Suppressor macrophage treated with lipopolysaccharide for 1 hour (primary cell): Measurements from ENCODE around the gene DMXL1.
A peak's percentile ranks its signal among the peaks of the same experiment; 100 is the strongest.

Experiments
- DNase-seq, 3 donors: peaks; one replicate each; pipeline ENCODE4 v3.0.0-alpha.2; 2020 to 2022

DMXL1 gene

DNA sequence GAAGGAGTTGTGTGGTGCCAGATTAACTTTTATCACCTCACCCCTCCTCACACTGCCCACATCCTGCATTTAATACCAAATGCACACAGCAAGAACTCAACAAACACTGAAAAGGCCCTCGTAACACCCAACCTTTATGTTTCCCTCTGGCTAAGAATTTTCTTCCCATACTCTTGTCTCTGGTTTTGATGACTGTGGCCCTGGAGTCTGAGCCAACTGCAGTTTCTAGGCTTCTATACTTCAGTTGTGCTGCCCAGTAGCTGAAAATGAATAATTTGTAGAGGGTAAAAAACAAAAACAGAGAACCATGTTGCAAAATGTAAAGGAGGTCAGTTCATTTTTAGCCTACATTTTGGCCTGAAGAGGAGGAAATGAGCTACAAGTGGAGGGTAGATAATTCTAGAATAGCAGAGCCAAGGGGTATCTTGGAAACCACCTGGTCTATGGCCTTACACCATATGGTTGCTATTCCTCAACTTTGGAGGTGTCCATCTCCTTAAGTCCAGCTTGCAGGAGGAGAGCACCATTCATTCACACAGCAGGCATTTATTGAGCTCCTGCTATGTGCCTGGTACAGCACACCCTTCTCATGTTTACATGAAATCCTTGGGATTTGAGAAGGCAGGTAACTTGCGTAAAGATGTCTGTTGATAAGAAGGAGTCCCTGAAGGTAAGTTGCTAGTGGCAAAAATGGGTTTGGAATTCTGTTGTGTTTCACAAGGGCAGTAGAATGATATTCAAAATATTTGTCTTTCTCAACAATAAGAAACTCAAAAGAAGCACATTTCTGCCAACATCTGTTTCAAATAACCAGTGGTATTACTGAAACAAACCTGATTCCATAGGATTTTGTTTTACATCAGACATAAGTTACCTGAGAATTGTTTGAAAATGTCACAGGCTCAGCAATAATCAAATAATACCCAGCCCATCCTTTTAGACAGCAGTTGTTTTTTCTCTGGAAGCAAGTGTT, 201.2 kb downstream of the DMXL1 start:
- peak in 1 of 3 donors; percentile 20 for DNase-seq

- peak; percentile 47 to 57 (median 53) for DNase-seq
Measured at GRCh38 chr5:119273391-119273839, 202.5 kb downstream of the DMXL1 start.

DNA sequence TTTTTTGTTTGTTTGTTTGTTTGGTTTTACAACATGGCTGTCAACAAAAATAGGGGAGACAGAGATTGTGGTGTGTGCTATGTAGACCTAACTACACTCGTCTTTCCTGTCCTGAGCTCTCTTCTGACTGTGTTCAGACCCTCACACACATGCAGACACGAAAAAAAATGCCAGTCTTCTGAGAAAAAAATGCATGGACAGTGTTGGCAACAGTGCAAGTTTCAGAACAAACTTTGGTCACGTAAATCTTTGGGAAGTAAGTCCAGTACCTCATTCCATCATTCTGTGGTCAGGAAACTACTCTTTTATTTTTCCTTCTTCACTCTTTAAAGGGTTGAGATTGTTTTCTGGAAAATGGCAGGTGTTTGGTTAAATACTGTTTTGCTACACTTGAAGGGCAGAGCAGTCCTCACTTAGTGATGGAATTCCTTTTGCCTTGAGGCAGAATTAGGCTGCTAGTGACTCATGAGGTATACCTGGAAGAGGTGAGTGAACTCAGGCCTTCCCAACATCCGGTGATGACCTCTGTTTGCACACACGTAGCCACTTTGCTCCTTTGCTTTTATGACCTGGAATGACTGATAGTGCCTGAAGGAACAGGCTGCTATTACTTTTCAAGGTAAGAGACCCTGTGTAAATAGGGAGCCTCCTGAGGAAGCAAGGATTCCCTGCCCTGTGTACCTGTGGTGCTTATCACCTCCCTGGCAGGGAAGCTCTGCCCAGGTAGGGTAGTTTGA, 203.3 kb downstream of the DMXL1 start:
- no peak for DNase-seq

GRCh38 chr5:119274767-119275130, 203.9 kb downstream of the DMXL1 start:
- DNase-seq, result peak; percentile 76 to 95 (median 89)

DNA sequence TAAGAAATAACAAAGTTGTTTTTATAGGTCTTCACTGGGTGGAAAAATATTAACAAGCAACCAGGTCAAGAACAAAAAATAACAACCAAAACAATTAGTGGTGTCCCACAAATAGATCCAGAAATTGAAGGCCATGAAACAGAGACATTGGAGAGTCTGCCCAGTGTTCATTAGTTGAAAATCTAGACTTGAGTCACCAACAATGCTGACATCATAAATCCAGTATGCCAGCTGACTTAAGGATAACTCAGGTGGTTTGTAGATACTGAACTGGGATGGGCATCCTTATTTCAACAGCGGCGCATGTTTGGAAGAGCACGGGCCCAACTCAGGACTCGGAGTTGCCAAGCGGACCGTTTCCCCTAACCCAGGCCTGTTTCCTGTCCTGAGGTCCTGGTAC, 204.3 kb downstream of the DMXL1 start:
- DNase-seq, result peak in 2 of 3 donors; percentile 49 to 51

DNA sequence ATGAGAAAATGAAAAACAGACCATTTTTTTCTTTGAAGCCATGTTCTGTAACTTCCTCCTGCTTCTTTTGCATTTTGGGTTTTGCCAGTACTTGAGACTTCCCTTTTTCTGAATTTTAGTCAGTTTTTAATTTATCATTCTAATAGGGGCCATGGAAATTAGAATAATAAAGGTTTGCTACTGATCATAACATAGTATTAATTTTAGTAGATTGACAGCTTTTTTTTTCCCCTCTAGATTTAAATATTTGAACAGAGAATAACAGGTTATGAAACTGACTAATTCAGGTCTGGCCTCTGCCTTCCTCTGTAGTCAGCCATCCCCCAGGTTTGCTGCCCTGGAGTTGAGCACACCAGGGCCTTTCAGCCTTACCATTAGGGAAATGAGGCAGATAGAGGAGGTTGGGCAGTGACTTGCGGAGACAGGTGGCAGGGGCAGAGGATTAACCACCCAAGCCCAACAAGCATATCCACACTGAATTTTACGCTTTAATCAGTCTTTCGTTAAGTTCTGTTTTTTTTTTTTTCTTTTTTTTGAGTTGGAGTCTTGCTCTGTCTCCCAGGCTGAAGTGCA, 204.8 kb downstream of the DMXL1 start:
- peak in 2 of 3 donors; percentile 65 to 74 for DNase-seq

DNA sequence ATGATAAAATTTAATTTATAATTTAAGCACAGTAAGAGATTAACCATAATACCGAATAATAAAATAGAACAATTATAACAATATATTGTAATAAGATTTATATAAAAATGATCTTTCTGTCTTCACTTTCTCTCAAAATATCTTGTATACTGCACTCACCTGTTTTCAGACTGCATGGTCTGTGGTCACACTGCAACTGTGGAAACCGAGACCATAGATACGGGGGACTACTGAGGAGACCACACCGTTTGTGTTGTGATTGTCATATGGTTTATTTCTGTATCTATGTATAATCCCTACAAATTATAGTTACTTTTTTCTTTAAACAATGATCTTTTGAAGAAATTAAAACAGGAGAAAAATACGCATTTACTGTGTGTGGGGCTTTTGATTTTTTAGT, 206.1 kb downstream of the DMXL1 start:
- DNase-seq, result no peak

DNA sequence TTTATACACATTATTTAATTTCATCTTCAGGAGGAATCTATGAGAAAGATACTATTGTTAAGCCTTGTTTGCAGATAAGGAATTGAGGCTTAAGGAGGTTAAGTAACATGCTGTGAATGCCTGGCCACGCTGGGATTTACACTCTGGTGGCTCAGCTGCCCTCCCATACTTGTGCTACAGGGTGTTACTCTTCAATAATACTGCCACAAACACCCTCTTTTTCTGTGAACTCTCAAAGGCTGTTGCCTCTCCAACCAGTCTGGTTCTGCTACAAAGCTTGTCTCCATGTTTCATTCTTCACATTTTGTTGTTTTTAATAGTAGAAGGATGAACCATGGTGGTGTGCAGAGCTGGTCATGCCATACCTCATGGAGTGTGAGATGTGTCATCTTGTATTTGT, 208.2 kb downstream of the DMXL1 start:
- DNase-seq, result no peak

GRCh38 chr5:119280380-119280779, 209.5 kb downstream of the DMXL1 start:
- no peak for DNase-seq

- DNase-seq, result no peak
Measured at GRCh38 chr5:119282628-119283027, 211.7 kb downstream of the DMXL1 start.

- DNase-seq, result no peak
Measured at GRCh38 chr5:119284031-119284430, 213.1 kb downstream of the DMXL1 start.

GRCh38 chr5:119285070-119285916, 214.4 kb downstream of the DMXL1 start:
- DNase-seq, result no peak

GRCh38 chr5:119286511-119287488, 215.9 kb downstream of the DMXL1 start:
- DNase-seq, result no peak

GRCh38 chr5:119287547-119288111, 216.7 kb downstream of the DMXL1 start:
- DNase-seq, result peak in 1 of 3 donors; percentile 43

GRCh38 chr5:119288379-119289033, 217.6 kb downstream of the DMXL1 start:
- no peak for DNase-seq

GRCh38 chr5:119289438-119290044, 218.7 kb downstream of the DMXL1 start:
- no peak for DNase-seq

GRCh38 chr5:119290161-119290569, 219.3 kb downstream of the DMXL1 start:
- DNase-seq, result peak; percentile 49 to 76 (median 66)

DNA sequence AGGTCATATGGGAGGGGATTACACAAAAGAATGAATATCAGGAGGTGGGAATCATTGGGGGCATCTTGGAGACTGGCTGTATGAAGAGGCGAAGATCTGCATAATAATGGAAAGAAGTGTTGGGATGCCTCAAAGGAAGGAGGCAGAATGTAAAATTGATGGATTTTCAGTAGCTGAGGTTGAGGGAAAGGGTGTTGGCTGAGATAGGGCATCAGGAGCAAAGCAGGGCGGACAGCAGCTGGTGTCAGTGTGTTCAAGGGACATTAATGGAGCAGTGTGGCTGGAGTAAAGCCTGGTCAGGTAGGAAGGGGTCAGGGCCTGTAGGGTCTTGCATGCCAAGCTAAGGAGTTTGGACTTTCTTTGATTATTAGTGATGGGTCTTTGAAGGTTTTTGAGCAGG, 219.7 kb downstream of the DMXL1 start:
- no peak for DNase-seq

- DNase-seq, result no peak
Measured at GRCh38 chr5:119291056-119291455, 220.2 kb downstream of the DMXL1 start.

DNA sequence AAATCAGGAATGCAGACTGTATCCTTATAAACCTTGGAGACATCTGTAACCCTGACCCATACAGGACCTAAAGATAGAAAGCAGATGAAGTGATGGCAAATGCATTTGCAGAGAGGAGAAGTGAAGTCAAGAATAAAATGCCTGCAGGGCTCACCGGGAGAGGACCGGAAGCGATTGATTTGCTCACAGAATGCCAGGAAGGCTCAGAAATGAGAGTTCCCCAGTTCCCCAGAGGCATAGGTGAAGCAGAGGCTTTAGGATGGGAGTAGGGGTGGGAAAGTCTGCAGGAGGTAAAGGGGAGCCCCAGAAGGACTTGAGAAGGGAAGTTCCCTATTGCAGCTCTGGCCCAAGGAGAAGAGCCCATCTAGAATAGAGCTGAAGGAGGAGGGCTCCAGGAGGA, 221.0 kb downstream of the DMXL1 start:
- DNase-seq, result no peak
